Neural cell (in vitro differentiated cells): Measurements from ENCODE around the gene GBP5. TPM values are rescaled to one million over a fixed set of nuclear protein-coding genes. Genes with fewer than 3 reads are reported as not detected.

Experiments used
- H2AFZ ChIP-seq: fragments of 200-600, 300-800 bp; sonication (generic), shearing (Covaris generic); 2 replicates; pipeline ENCODE4 v1.6.0; 2014; ENCODE audit warnings: low read depth, mild to moderate bottlenecking, antibody characterized with exemption, low read length, moderate library complexity
- H3F3A ChIP-seq: fragments of 200-600 bp; shearing (Covaris generic); 2 replicates; pipeline ENCODE4 v1.6.1; 2016; ENCODE audit warnings: mild to moderate bottlenecking, moderate library complexity, mixed read lengths, antibody characterized with exemption, low read length; ENCODE audit not compliant: insufficient read depth, poor library complexity, severe bottlenecking
- H3K27ac ChIP-seq: fragments of 200-600, 300-800 bp; sonication (generic), shearing (Covaris generic); 2 replicates; pipeline ENCODE4 v1.5.1; 2014; ENCODE audit warnings: mild to moderate bottlenecking, low read length, moderate library complexity
- H3K27me3 ChIP-seq: fragments of 300-800, 200-600 bp; sonication (generic), shearing (Covaris generic); 2 replicates; pipeline ENCODE4 v1.6.0; 2014; ENCODE audit warnings: mild to moderate bottlenecking, low read depth, low read length, moderate library complexity; ENCODE audit not compliant: insufficient read depth
- H3K36me3 ChIP-seq: fragments of 300-800, 200-600 bp; sonication (generic), shearing (Covaris generic); 2 replicates; pipeline ENCODE4 v1.5.1; 2014; ENCODE audit warnings: mild to moderate bottlenecking, antibody characterized with exemption, low read length, moderate library complexity; ENCODE audit not compliant: insufficient read depth
- H3K4me2 ChIP-seq: fragments of 300-800, 200-600 bp; sonication (generic), shearing (Covaris generic); 2 replicates; pipeline ENCODE4 v1.6.0; 2014; ENCODE audit warnings: mild to moderate bottlenecking, low read length
- H3K4me3 ChIP-seq: fragments of 300-800, 200-600 bp; sonication (generic), shearing (Covaris generic); 2 replicates; pipeline ENCODE4 v1.5.1; 2014; ENCODE audit warnings: mild to moderate bottlenecking, low read length, moderate library complexity
- H3K79me2 ChIP-seq: fragments of 200-600 bp; shearing (Covaris generic); replicated peaks from 2 replicates; pipeline ENCODE4 v1.6.0; 2014; ENCODE audit warnings: mild to moderate bottlenecking, low read length, moderate library complexity; ENCODE audit not compliant: insufficient read depth
- H3K9ac ChIP-seq: fragments of 300-800, 200-600 bp; sonication (generic), shearing (Covaris generic); 2 replicates; pipeline ENCODE4 v1.6.1; 2016; ENCODE audit warnings: mild to moderate bottlenecking, low read length, mixed read lengths
- H3K9me2 ChIP-seq: fragments of 200-600 bp; shearing (Covaris generic); 2 replicates; pipeline ENCODE4 v1.6.1; 2016; ENCODE audit warnings: mild to moderate bottlenecking, low read length, mixed read lengths; ENCODE audit not compliant: insufficient read depth
- H3K9me3 ChIP-seq: fragments of 200-600, 300-800 bp; sonication (generic), shearing (Covaris generic); 2 replicates; pipeline ENCODE4 v1.6.1; 2016; ENCODE audit warnings: mild to moderate bottlenecking, mixed run types, low read length, moderate library complexity, mixed read lengths
- H4K20me1 ChIP-seq: fragments of 200-600 bp; shearing (Covaris generic); 2 replicates; pipeline ENCODE4 v1.6.1; 2016; ENCODE audit warnings: mild to moderate bottlenecking, mixed run types; ENCODE audit not compliant: insufficient read depth
- EP300 ChIP-seq: fragments of 450-650 bp; conservative IDR thresholded peaks from 2 replicates; pipeline ENCODE4 v1.6.1; 2014; ENCODE audit warnings: antibody characterized with exemption, mild to moderate bottlenecking, moderate library complexity; ENCODE audit not compliant: poor library complexity, severe bottlenecking
- EZH2 ChIP-seq: fragments of 200-600, 300-800 bp; shearing (Covaris generic), sonication (generic); IDR thresholded peaks from 2 replicates; pipeline ENCODE4 v1.6.1; 2014; ENCODE audit warnings: antibody characterized with exemption, low read length, borderline replicate concordance, mild to moderate bottlenecking; ENCODE audit not compliant: insufficient read depth, poor library complexity, severe bottlenecking
- MXI1 ChIP-seq: fragments of 450-650 bp; conservative IDR thresholded peaks from 2 replicates; pipeline ENCODE4 v1.6.1; 2014; ENCODE audit warnings: antibody characterized with exemption, mild to moderate bottlenecking; ENCODE audit not compliant: poor library complexity, severe bottlenecking
- POLR2AphosphoS5 ChIP-seq: IDR thresholded peaks from 2 replicates; pipeline ENCODE4 v1.6.1; 2012
- RAD21 ChIP-seq: fragments of 450-650 bp; conservative IDR thresholded peaks from 2 replicates; pipeline ENCODE4 v1.6.1; 2014; ENCODE audit warnings: antibody characterized with exemption, mild to moderate bottlenecking, moderate library complexity
- SMC3 ChIP-seq: fragments of 450-650 bp; conservative IDR thresholded peaks from 2 replicates; pipeline ENCODE4 v1.6.1; 2014; ENCODE audit warnings: antibody characterized with exemption, mild to moderate bottlenecking, moderate library complexity; ENCODE audit not compliant: poor library complexity
- TAF1 ChIP-seq: IDR thresholded peaks from 2 replicates; pipeline ENCODE4 v1.6.1; 2012; ENCODE audit warnings: low read depth
- polyA plus RNA-seq: library from polyadenylated mRNA; depleted of rRNA; stranded (reverse); fragments of >200 nt; gene quantifications from 2 replicates; pipeline ENCODE4 v1.2.3, GENCODE V29; 2014
- TF ChIP-seq, protein P1 (sequence below): fragments of 450-650 bp; IDR thresholded peaks from 2 replicates; pipeline ENCODE4 v1.5.1; 2014; ENCODE audit warnings: antibody characterized with exemption, mild to moderate bottlenecking, moderate library complexity; ENCODE audit not compliant: poor library complexity, severe bottlenecking
- TF ChIP-seq, protein P2 (sequence below): IDR thresholded peaks from 2 replicates; pipeline ENCODE4 v1.6.1; 2012; ENCODE audit warnings: borderline replicate concordance

Gene GBP5
- polyA plus RNA-seq, 1 donor from 2014 or later, result not detected

DNA sequence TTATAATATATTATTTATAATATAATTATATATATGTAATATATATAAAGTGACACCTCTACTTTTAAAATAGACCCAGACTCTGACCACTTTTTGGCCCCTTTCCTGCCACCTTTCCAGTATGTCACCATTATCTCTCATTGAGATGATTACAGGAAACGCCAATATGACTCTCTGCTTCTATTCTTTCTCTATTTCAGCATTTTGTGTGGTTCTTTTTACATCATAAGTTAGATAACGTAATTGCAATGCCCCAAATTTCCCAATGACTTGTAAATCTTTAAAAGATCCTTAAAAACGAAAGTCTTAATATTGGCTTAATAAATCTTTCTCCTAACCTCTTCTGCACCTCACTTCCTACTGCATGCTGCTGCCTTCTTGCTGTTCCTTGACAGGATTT lies 8.1 kb upstream of the GBP5 start:
- Histone ChIP-seq H3K36me3 (no peaks in the 10 kb centered on the region), H3K4me3 (no peak overlapping the region), H3K9me3 (no peaks in the 10 kb centered on the region), H3K27ac (no peak overlapping the region), H2AFZ (no peak overlapping the region), H3K9me2 (no peaks in the 10 kb centered on the region), H3K4me2 (no peak overlapping the region), H3K9ac (no peak overlapping the region), H3F3A (no peaks in the 10 kb centered on the region), H4K20me1 (no peaks in the 10 kb centered on the region), H3K27me3 (no peaks in the 10 kb centered on the region), H3K79me2 (no peaks in the 10 kb centered on the region)
- TF ChIP-seq TAF1, result no peak
- no peak for TF ChIP-seq EP300
- TF ChIP-seq MXI1, result no peak
- TF ChIP-seq RAD21, result no peak
- no peak for TF ChIP-seq EZH2
- TF ChIP-seq SMC3, result no peak
- TF ChIP-seq, protein P1, sequence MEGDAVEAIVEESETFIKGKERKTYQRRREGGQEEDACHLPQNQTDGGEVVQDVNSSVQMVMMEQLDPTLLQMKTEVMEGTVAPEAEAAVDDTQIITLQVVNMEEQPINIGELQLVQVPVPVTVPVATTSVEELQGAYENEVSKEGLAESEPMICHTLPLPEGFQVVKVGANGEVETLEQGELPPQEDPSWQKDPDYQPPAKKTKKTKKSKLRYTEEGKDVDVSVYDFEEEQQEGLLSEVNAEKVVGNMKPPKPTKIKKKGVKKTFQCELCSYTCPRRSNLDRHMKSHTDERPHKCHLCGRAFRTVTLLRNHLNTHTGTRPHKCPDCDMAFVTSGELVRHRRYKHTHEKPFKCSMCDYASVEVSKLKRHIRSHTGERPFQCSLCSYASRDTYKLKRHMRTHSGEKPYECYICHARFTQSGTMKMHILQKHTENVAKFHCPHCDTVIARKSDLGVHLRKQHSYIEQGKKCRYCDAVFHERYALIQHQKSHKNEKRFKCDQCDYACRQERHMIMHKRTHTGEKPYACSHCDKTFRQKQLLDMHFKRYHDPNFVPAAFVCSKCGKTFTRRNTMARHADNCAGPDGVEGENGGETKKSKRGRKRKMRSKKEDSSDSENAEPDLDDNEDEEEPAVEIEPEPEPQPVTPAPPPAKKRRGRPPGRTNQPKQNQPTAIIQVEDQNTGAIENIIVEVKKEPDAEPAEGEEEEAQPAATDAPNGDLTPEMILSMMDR, result no peak
- TF ChIP-seq, protein P2, sequence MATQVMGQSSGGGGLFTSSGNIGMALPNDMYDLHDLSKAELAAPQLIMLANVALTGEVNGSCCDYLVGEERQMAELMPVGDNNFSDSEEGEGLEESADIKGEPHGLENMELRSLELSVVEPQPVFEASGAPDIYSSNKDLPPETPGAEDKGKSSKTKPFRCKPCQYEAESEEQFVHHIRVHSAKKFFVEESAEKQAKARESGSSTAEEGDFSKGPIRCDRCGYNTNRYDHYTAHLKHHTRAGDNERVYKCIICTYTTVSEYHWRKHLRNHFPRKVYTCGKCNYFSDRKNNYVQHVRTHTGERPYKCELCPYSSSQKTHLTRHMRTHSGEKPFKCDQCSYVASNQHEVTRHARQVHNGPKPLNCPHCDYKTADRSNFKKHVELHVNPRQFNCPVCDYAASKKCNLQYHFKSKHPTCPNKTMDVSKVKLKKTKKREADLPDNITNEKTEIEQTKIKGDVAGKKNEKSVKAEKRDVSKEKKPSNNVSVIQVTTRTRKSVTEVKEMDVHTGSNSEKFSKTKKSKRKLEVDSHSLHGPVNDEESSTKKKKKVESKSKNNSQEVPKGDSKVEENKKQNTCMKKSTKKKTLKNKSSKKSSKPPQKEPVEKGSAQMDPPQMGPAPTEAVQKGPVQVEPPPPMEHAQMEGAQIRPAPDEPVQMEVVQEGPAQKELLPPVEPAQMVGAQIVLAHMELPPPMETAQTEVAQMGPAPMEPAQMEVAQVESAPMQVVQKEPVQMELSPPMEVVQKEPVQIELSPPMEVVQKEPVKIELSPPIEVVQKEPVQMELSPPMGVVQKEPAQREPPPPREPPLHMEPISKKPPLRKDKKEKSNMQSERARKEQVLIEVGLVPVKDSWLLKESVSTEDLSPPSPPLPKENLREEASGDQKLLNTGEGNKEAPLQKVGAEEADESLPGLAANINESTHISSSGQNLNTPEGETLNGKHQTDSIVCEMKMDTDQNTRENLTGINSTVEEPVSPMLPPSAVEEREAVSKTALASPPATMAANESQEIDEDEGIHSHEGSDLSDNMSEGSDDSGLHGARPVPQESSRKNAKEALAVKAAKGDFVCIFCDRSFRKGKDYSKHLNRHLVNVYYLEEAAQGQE, result no peak
- no peak for TF ChIP-seq POLR2AphosphoS5

DNA sequence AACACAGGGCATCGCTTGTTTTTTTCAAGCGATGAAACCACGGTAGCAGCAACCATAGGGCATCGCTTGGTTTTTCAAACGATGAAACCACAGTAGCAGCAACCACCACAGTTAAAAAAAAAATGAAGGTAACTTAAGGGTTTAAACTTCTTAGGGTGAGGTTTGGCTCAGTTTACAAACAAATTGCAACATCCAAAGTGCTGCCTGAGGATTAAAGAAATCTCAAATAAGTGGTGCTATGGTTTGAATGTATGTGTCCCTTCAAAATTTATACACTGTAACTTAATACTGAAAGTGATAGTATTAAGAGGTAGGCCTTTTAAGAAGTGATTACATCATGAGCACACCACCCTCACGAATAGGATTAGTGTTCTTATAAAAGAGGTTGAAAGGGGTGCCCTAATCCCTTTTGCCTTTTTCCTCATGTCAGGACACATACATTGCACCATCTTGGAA lies 6.4 kb upstream of the GBP5 start:
- H3K79me2 ChIP-seq, result no peaks in the 10 kb centered on the region
- no peak for TF ChIP-seq POLR2AphosphoS5
- no peaks in the 10 kb centered on the region for H3K9me2 ChIP-seq

DNA sequence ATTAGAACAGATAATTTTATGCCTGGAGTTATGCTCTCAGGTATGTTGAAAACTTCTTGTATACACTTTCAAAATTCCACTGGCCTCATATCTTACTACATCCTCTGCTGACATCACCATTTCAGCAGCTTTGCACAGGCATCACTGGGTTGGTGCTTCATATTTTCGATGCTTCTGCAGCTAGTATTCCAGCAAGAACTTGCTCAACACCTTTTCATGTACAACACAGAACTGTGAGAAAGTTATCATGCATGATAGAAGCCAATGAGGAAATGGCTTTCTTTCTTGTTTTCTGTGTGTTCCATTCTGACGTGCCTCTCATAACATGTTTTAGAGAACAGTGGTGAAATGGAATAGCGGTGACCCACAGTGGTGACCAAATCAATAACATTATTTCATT lies 5.1 kb upstream of the GBP5 start:
- Histone ChIP-seq H3F3A (no peaks in the 10 kb centered on the region), H3K27me3 (no peaks in the 10 kb centered on the region), H3K9me2 (no peaks in the 10 kb centered on the region), H3K36me3 (no peaks in the 10 kb centered on the region), H3K9me3 (no peaks in the 10 kb centered on the region), H3K79me2 (no peaks in the 10 kb centered on the region), H3K4me3 (no peak overlapping the region), H4K20me1 (no peaks in the 10 kb centered on the region), H2AFZ (no peak overlapping the region), H3K4me2 (no peak overlapping the region), H3K9ac (no peak overlapping the region), H3K27ac (no peak overlapping the region)
- TF ChIP-seq, protein P2, result no peak
- TF ChIP-seq POLR2AphosphoS5 (no peak), EP300 (no peak)

More for the DNA sequence above, 6.4 kb upstream of the GBP5 start:
- H2AFZ ChIP-seq, result no peak overlapping the region
- no peak overlapping the region for H3K4me2 ChIP-seq
- no peaks in the 10 kb centered on the region for H3K27me3 ChIP-seq
- no peak overlapping the region for H3K4me3 ChIP-seq
- no peaks in the 10 kb centered on the region for H3K9me3 ChIP-seq
- no peak overlapping the region for H3K27ac ChIP-seq
- H3K36me3 ChIP-seq, result no peaks in the 10 kb centered on the region
- no peaks in the 10 kb centered on the region for H3F3A ChIP-seq
- H3K9ac ChIP-seq, result no peak overlapping the region
- no peaks in the 10 kb centered on the region for H4K20me1 ChIP-seq
